ENCODE results near the gene RAB6B.

RAB6B gene

GRCh38 chr3:133775835-133776234 lies 119.8 kb downstream of the RAB6B start:
- DNase-seq (ENCODE audit: low spot score), result no peak
- no peak for FAIRE-seq

DNA sequence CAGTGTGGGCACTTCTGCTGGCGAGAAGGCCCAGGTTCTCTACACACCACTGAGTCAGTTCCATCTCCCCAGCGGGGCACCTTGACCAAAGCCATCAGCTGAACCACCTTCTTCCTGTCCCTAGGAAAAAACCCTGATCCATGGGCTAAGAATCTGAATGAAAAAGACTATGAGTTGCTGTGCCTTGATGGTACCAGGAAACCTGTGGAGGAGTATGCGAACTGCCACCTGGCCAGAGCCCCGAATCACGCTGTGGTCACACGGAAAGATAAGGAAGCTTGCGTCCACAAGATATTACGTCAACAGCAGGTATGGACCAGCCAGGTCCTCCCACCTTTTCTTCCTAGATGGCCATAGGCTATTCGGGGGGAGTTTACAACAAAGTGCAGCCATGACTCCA lies 120.4 kb downstream of the RAB6B start:
- DNase-seq (ENCODE audit: low spot score) (no peak), FAIRE-seq (no peak)

Data from RCC 7860 (cell line).